ENCODE results near the gene KANSL1.

KANSL1 gene

DNA sequence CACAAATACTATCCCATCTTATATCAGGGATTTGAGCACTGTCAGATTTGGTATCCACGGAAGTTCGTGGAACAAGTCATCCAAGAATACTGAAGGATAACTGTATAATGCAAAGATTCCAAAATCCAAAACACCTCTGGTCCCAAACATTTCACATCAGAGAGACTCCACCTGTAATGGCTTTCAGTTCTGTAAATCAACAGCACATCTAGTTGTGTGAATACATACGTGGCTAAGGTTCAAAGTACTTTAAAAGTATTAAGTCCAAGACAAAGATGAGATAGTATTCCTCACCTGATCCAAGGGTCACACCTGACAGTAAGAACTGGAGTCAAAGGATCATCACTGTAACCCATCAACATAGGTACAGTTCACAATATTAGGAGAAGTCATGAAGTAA is 54.8 kb downstream of the KANSL1 start:
- no peak for DNase-seq (ENCODE audit: extremely low read depth, low read depth)
- TF ChIP-seq, protein P1, sequence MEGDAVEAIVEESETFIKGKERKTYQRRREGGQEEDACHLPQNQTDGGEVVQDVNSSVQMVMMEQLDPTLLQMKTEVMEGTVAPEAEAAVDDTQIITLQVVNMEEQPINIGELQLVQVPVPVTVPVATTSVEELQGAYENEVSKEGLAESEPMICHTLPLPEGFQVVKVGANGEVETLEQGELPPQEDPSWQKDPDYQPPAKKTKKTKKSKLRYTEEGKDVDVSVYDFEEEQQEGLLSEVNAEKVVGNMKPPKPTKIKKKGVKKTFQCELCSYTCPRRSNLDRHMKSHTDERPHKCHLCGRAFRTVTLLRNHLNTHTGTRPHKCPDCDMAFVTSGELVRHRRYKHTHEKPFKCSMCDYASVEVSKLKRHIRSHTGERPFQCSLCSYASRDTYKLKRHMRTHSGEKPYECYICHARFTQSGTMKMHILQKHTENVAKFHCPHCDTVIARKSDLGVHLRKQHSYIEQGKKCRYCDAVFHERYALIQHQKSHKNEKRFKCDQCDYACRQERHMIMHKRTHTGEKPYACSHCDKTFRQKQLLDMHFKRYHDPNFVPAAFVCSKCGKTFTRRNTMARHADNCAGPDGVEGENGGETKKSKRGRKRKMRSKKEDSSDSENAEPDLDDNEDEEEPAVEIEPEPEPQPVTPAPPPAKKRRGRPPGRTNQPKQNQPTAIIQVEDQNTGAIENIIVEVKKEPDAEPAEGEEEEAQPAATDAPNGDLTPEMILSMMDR (IDR thresholded peaks at IDR 0.05; ENCODE audit: low read depth, low read length, missing control alignments), result no peak

DNA sequence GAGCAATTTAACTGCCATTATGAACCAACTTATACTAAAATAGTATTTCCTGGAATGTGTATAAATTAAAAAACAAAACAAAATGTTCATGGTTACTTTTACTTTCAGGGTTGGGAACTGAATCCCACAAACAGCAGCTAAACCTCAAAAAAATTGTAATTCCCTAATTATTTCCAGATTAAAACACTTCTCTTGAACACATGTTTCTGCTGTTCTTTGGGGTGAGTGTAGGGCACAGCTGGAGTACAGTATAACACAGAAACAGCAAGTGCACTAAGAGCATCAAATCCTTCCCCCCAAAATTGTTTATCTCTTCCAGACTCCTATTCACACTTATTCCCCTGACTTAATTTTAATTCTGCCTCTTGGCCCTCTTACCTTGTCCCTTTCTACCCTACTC is 56.4 kb downstream of the KANSL1 start:
- H3K4me3 ChIP-seq (replicated peaks; ENCODE audit: low read depth, low read length), result no peak overlapping the region
- TF ChIP-seq, protein P1 (IDR thresholded peaks at IDR 0.05; ENCODE audit: low read depth, low read length, missing control alignments), result no peak

More for the DNA sequence above, 54.8 kb downstream of the KANSL1 start:
- H3K4me3 ChIP-seq (replicated peaks; ENCODE audit: low read depth, low read length), result no peak overlapping the region

DNA sequence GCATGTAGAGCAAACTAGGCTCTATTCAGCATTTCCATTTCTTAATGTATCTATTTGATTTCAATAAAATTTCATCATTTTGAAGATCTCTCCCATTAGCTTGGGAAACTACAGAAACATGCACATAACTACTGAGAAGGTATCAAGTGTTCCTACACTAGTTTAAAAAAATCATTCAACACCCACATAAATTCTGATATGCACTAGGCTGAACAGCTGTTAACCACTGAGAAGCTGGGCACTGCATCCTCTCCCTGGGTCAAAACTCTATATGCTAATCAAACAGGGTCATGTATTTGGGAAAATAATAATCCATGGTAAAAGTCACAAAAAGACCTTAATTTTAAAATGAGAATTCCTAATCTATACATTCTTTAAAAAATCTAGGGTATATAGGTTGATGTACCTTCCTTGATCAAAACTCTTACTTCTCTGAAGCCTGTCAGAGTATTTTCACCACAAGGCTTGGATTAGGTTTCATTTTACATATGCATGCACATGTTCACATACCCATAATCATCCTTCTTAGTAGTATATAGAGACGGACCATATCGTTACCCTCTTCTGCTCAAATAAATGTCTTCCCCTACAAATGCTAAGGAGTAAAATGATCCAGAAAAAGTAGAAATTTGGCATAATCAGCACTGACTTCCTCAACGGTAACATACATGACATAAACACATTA is 57.2 kb downstream of the KANSL1 start:
- no peak for DNase-seq (ENCODE audit: extremely low read depth, low read depth)
- no peak overlapping the region for H3K4me3 ChIP-seq (replicated peaks; ENCODE audit: low read depth, low read length)
- TF ChIP-seq, protein P1 (IDR thresholded peaks at IDR 0.05; ENCODE audit: low read depth, low read length, missing control alignments), result no peak

More for the DNA sequence above, 56.4 kb downstream of the KANSL1 start:
- DNase-seq (ENCODE audit: extremely low read depth, low read depth), result no peak

DNA sequence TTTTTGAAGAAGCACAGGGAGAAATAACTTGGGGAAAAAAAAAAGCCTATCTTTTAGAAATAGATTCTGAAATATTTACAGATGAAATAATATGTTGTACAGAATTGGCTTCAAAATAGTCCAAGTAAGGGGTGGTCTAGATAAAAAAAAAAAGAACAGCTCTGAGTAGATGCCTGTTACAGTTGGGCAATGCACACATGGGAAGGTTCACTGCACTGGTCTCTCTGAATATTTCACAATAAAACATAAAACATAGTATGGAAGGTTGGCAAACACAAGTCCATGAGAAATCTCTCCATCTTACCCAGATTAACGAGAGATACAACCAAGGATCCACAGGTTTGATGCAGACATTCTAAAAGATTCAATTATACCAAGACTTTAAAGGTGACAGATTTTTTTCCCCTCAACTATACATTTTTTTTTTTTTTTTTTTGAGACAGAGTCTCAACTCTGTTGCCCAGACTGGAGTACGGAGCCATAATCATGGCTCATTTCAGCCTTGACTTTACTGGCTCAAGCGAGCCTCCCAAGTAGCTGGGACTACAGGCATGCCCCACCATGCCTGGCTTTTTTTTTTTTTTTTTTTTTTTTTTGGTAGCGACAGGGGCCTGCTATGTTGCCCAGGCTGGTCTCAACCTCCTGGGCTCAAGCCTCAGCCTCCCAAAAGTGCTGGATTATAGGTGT is 58.0 kb downstream of the KANSL1 start:
- TF ChIP-seq, protein P1 (IDR thresholded peaks at IDR 0.05; ENCODE audit: low read depth, low read length, missing control alignments), result no peak
- no peak overlapping the region for H3K4me3 ChIP-seq (replicated peaks; ENCODE audit: low read depth, low read length)
- DNase-seq (ENCODE audit: extremely low read depth, low read depth), result no peak

DNA sequence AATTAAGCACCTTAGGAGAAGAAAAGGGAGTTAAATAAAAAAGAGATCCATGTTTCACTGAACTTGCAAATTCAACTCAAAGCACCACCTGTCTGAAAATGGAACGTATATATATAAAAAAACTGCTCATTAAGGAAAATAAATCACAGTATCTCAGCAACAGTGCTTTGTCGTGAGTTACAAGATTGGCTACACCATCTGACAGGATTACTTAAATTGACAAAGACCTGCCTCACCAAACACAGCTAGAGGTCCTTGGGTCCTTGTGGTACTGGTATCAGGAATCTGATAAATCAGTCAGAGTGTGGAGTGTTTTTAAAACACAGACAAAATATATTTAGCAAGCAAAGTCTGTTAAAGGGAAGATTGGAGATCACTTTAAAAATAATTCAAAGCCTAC is 63.9 kb downstream of the KANSL1 start:
- no peak for DNase-seq (ENCODE audit: extremely low read depth, low read depth)
- TF ChIP-seq, protein P1 (IDR thresholded peaks at IDR 0.05; ENCODE audit: low read depth, low read length, missing control alignments), result no peak
- H3K4me3 ChIP-seq (replicated peaks; ENCODE audit: low read depth, low read length), result no peak overlapping the region

DNA sequence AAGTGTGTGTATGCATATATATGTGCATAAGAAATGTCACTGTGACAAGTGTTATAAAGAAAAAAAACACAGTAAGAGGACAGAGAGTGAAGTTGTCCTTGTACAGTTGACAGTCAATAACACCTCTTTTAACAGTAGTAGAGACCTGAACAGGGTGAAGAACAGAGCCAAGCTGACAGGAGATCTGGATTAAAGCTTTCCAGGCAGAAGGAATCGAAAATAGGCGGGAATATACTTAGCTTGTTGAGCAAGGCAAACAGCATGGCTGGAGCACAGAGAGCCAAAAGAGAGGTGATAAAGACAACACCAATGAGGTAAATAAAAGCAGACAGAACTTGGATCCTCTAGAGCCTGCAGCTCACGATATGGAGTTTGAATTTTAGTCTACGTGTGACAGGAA is 64.8 kb downstream of the KANSL1 start:
- DNase-seq (ENCODE audit: extremely low read depth, low read depth), result no peak
- H3K4me3 ChIP-seq (replicated peaks; ENCODE audit: low read depth, low read length), result no peak overlapping the region
- TF ChIP-seq, protein P1 (IDR thresholded peaks at IDR 0.05; ENCODE audit: low read depth, low read length, missing control alignments), result no peak
